ENCODE data around the gene SLC25A29. TPM values are rescaled to one million over a fixed set of nuclear protein-coding genes. Genes with fewer than 3 reads are reported as not detected.

Gene SLC25A29
- total RNA-seq, 1 donor from 2014 or later = 57.0 TPM

DNA sequence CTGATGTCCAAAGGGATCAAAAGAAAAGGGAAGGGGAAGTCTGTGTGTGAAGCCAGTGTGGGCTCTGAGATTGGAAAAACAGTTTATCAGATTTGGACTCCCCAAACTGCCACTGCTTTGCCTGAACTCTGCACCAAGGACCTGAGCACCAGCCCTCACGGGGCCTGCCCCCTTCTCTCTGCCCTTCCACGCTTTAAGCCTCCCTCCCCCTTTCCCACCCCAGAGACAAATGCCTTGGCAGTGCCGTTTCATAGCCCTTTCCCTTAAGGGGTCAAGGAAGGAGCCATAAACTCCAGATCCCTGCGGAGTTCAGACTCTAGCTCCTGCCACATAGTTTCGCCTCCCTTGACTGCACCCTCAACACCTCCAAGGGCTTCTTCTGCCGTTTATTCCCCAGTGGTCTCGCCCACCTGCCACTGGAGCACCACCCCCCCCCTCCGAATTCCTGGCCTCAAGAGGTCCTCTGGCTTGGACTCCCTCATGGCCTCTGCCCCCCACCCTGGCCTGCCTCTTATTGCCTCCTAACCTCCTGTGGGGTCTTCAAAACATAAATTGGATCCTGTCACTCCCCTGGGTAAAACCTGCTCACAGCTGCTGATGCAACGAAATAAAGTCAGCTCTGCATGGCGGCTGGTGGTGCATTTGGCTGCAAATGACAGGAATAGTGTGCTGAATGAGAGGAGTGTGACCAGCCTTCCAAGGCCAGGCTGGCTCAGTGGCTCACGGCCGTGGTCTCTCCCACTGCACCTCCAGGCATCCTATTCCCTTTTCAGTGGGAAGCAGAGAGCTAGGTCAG, 18.8 kb downstream of the SLC25A29 start:
- no peak overlapping the region for H3K27ac Mint-ChIP-seq (ENCODE audit: unreplicated experiment)
- H3K9me3 Mint-ChIP-seq (ENCODE audit: unreplicated experiment) = no peaks in the 10 kb centered on the region
- no peaks in the 10 kb centered on the region for H3K27me3 Mint-ChIP-seq (ENCODE audit: unreplicated experiment)
- peaks cover 5% of the 10 kb centered on the region for H3K36me3 Mint-ChIP-seq (ENCODE audit: unreplicated experiment)
- H3K4me1 Mint-ChIP-seq (ENCODE audit: unreplicated experiment) = peaks cover 42% of the 10 kb centered on the region
- H3K4me3 Mint-ChIP-seq (ENCODE audit: unreplicated experiment) = no peak overlapping the region
- TF ChIP-seq, protein P1, sequence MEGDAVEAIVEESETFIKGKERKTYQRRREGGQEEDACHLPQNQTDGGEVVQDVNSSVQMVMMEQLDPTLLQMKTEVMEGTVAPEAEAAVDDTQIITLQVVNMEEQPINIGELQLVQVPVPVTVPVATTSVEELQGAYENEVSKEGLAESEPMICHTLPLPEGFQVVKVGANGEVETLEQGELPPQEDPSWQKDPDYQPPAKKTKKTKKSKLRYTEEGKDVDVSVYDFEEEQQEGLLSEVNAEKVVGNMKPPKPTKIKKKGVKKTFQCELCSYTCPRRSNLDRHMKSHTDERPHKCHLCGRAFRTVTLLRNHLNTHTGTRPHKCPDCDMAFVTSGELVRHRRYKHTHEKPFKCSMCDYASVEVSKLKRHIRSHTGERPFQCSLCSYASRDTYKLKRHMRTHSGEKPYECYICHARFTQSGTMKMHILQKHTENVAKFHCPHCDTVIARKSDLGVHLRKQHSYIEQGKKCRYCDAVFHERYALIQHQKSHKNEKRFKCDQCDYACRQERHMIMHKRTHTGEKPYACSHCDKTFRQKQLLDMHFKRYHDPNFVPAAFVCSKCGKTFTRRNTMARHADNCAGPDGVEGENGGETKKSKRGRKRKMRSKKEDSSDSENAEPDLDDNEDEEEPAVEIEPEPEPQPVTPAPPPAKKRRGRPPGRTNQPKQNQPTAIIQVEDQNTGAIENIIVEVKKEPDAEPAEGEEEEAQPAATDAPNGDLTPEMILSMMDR (IDR thresholded peaks at IDR 0.05) = no peak
- DNase-seq (ENCODE audit: extremely low spot score, unreplicated experiment) = no peak

DNA sequence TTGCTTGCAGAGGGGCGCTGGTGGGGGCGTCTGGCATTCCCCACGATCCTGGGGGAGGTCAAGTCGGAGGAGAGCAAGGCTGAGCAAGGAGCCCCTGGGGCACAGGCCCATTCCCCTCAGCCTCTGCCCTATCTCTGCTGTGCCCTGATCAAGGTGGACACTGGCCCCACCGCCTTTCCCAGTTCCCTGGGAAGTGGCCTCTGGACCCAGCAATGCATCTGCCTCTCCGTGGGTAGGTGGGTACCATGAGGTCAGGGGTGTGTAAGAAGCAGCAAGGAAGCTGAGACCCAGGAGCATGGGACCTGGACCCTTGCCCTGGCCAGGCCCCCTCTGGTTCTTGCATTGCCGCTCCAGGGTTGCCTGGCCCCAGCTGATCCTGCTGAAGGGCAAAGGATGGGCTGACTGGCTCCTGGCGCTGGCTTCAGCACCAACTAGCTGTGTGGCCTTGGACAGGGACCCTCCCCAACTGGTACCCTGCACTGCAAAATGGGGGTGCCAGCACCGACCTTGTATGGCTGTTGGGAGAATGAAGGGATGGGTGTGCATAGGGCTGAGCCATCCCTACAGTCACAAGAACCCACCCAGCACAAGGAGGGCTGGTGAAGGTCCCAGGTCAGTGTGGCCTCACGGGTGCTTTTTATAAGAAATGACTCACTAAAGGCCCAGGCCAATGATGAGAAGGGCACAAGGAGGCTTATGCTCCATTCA, 19.6 kb downstream of the SLC25A29 start:
- Mint-ChIP-seq H3K9me3 (ENCODE audit: unreplicated experiment) (no peaks in the 10 kb centered on the region), H3K4me3 (ENCODE audit: unreplicated experiment) (peak overlapping the region; percentile 35), H3K27ac (ENCODE audit: unreplicated experiment) (no peak overlapping the region), H3K27me3 (ENCODE audit: unreplicated experiment) (no peaks in the 10 kb centered on the region), H3K4me1 (ENCODE audit: unreplicated experiment) (peaks cover 46% of the 10 kb centered on the region), H3K36me3 (ENCODE audit: unreplicated experiment) (peaks cover 6% of the 10 kb centered on the region)
- no peak for DNase-seq (ENCODE audit: extremely low spot score, unreplicated experiment)
- TF ChIP-seq, protein P1 (IDR thresholded peaks at IDR 0.05) = no peak

DNA sequence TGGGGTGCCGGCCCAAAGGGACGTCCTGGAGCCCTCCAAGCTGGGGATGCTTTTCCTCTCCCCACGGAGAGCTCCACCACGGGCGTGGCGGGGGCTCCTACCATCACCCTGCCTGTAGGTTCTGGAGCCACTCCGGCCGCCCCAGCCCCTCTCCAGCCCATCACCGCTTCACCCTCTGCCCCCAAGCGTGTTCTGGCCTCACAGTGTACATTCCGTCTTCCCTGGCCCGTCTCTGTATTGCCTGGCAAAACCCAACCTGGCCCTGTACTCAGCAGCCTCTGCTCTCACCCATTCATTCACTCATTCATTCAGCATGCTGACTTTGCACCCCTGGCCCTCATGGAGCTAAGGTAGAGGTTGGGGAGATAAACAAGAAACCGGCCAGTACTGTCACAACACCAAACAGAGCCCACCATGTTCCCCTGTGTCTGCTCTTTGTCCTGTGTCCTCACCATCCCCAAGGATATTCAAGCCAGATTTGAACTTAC, 20.3 kb downstream of the SLC25A29 start:
- H3K9me3 Mint-ChIP-seq (ENCODE audit: unreplicated experiment) = no peaks in the 10 kb centered on the region
- H3K27ac Mint-ChIP-seq (ENCODE audit: unreplicated experiment) = peak overlapping the region; percentile 58
- peaks cover 6% of the 10 kb centered on the region for H3K36me3 Mint-ChIP-seq (ENCODE audit: unreplicated experiment)
- TF ChIP-seq, protein P1 (IDR thresholded peaks at IDR 0.05) = no peak
- peaks cover 46% of the 10 kb centered on the region for H3K4me1 Mint-ChIP-seq (ENCODE audit: unreplicated experiment)
- H3K4me3 Mint-ChIP-seq (ENCODE audit: unreplicated experiment) = peak overlapping the region; percentile 71
- DNase-seq (ENCODE audit: extremely low spot score, unreplicated experiment) = no peak
- H3K27me3 Mint-ChIP-seq (ENCODE audit: unreplicated experiment) = no peaks in the 10 kb centered on the region

DNA sequence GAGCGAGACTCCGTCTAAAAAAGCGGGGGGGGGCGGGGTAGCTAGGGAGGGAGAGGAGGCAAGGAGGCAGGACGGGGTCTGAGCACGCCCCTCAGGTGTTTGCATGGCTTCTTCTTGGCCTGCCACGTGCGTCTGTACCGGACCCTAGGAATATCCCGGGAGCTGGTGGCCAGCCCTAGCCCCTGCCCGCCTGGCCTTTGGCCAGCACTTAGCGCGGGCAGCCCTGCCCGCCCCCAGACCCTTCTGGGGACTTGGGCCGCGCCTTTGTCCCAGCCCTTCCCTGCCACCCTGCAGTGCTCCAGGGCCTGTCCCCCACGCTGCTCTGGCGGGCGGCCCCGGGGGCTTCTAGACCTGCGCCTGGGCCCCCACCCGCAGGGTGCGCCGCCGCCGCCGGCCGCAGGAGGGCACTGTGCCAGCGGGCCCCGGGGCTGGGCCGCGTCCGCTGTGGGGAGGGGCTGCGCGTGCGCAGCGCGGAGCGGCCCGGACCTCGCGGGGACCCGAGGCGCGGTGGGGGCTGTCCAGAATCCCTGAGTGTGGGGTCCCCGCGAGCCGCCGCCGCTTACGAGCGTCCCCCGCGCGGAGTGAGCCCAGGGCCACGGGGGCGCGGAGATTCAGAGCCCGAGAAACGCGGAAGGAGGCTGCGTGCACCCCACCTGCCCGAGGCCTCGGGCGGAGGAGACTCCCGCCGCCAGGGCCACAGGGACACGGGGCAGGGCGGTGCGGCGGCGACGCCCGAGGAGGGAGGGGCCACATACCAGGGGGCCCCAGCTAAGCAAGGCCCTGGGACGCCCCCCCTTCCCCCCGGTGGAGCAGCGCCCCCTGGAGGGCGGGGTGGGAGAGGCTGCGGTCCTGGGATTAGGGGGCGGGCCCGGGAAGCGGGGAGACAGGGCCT, 21.0 kb downstream of the SLC25A29 start:
- Mint-ChIP-seq H3K27ac (ENCODE audit: unreplicated experiment) (no peak overlapping the region), H3K27me3 (ENCODE audit: unreplicated experiment) (no peaks in the 10 kb centered on the region)

More for the DNA sequence above, 21.0 kb downstream of the SLC25A29 start:
- Mint-ChIP-seq H3K4me1 (ENCODE audit: unreplicated experiment) (peaks cover 44% of the 10 kb centered on the region), H3K9me3 (ENCODE audit: unreplicated experiment) (no peaks in the 10 kb centered on the region), H3K4me3 (ENCODE audit: unreplicated experiment) (peak overlapping the region; percentile 71), H3K36me3 (ENCODE audit: unreplicated experiment) (peaks cover 6% of the 10 kb centered on the region)
- DNase-seq (ENCODE audit: extremely low spot score, unreplicated experiment) = peak; percentile 93
- TF ChIP-seq, protein P1 (IDR thresholded peaks at IDR 0.05) = peak; percentile 84

Data from osteocyte (in vitro differentiated cells).